NCI-H128 (cell line): ENCODE results near the gene MISP.

Source experiments
- DNase-seq: peaks from one replicate; lab custom pipeline; 2025; ENCODE audit not compliant: unreplicated experiment; lab: John Stamatoyannopoulos, UW

Gene MISP

GRCh38 chr19:795691-796581, 45.0 kb downstream of the MISP start:
- DNase-seq = no peak

- DNase-seq = peak; percentile 99
These were observed 46.0 kb downstream of the MISP start, which contains the start of gene PTBP1 for GRCh38 chr19:796692-797527. Gene PTBP1 (plus strand): TSS chr19:797452. CDS start chr19:797498, 46 bp downstream.

GRCh38 chr19:797528-798414, 46.9 kb downstream of the MISP start:
- peak; percentile 75 for DNase-seq

GRCh38 chr19:798415-799075, 47.6 kb downstream of the MISP start:
- DNase-seq = no peak

- peak; percentile 12 for DNase-seq
These were observed 48.4 kb downstream of the MISP start for GRCh38 chr19:799076-799881.

- DNase-seq = no peak
These were observed 49.6 kb downstream of the MISP start for GRCh38 chr19:800360-801029.

- no peak for DNase-seq
These were observed 50.3 kb downstream of the MISP start for GRCh38 chr19:801030-801860.

DNA sequence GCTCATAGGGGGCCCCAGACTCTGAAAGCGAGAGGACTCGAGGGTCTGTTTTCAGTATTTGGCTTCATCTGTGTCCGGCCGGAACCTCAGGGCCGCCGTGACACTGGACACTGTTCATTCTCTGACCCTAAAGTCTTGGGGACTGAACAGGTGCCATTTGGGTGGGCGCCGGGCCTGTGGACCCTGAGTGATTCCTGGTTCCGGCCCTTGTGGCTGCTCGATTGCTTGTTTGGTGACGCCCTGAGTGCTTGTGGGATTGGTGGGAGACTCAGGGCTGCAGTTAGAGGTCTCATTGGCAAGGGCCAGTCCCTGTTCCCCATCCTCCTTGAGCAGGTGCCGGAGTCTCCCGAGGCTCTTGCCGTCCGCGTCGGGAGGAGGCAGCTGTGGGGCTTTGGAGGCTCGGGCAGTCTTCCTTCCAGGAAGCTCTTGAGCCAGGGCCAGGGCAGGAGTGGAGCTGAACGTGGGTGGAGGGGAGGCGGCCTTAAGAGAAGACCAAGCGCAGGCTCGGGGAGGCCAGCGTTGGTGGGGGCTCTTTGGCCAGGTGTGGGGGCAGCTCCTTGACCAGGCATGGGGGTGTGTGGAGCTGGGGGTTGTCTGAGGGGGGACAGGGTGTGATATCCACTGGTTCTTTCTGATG, 51.1 kb downstream of the MISP start:
- DNase-seq = no peak

- DNase-seq = peak; percentile 14
These were observed 51.7 kb downstream of the MISP start for GRCh38 chr19:802498-803098.

GRCh38 chr19:803099-803561, 52.2 kb downstream of the MISP start:
- DNase-seq = no peak

GRCh38 chr19:803686-804418, 52.9 kb downstream of the MISP start:
- no peak for DNase-seq

- DNase-seq = no peak
These were observed 53.7 kb downstream of the MISP start for GRCh38 chr19:804419-805165.

DNA sequence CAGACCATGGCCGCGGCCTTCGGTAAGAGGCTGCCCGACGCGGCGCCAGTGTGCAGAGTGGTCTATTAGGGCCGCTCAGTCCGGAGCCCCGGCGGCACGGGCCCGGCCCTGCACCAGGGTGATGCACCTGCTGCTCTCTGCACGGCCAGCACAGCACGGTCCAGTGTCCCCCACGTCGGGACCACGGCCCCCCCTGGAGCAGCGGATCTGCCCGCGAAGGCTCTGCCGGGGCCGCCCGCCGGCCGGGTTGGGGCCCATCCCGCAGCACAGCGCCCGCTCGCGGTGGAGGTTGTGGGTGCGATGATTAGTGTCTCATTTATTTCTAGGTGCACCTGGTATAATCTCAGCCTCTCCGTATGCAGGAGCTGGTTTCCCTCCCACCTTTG, 54.2 kb downstream of the MISP start:
- no peak for DNase-seq

- DNase-seq = no peak
These were observed 55.0 kb downstream of the MISP start for GRCh38 chr19:805600-806550.
